Nephron progenitor cell (in vitro differentiated cells): ENCODE data around the gene SEC61A1.

Source experiments
- DNase-seq: peaks from one replicate; pipeline ENCODE4 v3.0.0; 2021
- H3K27ac Mint-ChIP-seq: 2 replicates; pipeline ENCODE4 v1.8.0; 2021; ENCODE audit warnings: mild to moderate bottlenecking, moderate library complexity, mixed read lengths
- H3K27me3 Mint-ChIP-seq: 2 replicates; pipeline ENCODE4 v1.8.0; 2021; ENCODE audit warnings: mild to moderate bottlenecking, low read depth, mixed read lengths; ENCODE audit not compliant: poor library complexity
- H3K36me3 Mint-ChIP-seq: 2 replicates; pipeline ENCODE4 v1.8.0; 2021; ENCODE audit warnings: low read depth, mixed read lengths
- H3K4me1 Mint-ChIP-seq: 2 replicates; pipeline ENCODE4 v1.8.0; 2021; ENCODE audit warnings: mixed read lengths
- H3K4me3 Mint-ChIP-seq: 2 replicates; pipeline ENCODE4 v1.8.0; 2021; ENCODE audit warnings: mild to moderate bottlenecking, moderate library complexity, mixed read lengths
- H3K9me3 Mint-ChIP-seq: 2 replicates; pipeline ENCODE4 v1.8.0; 2021; ENCODE audit warnings: mild to moderate bottlenecking, moderate library complexity, mixed read lengths
- TF ChIP-seq, protein P1 (sequence below): fragments of 200-600 bp; sonication (generic); IDR thresholded peaks from 2 replicates; pipeline ENCODE4 v1.5.0; 2021; ENCODE audit warnings: antibody characterized with exemption

Gene SEC61A1

DNA sequence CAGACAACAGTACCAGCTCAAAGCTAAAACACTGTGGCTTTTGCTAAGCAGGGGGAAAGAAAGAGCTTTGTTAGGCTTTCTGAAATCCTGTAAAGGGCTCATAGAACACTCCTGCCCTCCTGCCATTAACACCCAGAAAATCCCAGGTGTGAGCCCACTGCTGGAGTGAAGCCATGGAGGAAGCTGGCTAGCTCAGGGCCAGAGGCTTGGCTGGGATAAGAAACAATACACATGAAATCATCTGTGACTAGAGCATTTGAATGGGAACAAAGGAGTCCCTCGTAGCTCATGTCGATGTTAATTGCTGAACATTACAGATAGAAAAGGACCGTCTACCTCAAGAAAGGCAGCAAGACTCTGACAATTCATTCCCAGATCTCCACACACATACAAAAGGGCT lies 47.9 kb downstream of the SEC61A1 start:
- Mint-ChIP-seq H3K27ac (no peak overlapping the region), H3K36me3 (peaks cover 77% of the 10 kb centered on the region), H3K4me1 (peaks cover 6% of the 10 kb centered on the region), H3K27me3 (no peaks in the 10 kb centered on the region), H3K4me3 (no peak overlapping the region), H3K9me3 (no peaks in the 10 kb centered on the region)
- TF ChIP-seq, protein P1, sequence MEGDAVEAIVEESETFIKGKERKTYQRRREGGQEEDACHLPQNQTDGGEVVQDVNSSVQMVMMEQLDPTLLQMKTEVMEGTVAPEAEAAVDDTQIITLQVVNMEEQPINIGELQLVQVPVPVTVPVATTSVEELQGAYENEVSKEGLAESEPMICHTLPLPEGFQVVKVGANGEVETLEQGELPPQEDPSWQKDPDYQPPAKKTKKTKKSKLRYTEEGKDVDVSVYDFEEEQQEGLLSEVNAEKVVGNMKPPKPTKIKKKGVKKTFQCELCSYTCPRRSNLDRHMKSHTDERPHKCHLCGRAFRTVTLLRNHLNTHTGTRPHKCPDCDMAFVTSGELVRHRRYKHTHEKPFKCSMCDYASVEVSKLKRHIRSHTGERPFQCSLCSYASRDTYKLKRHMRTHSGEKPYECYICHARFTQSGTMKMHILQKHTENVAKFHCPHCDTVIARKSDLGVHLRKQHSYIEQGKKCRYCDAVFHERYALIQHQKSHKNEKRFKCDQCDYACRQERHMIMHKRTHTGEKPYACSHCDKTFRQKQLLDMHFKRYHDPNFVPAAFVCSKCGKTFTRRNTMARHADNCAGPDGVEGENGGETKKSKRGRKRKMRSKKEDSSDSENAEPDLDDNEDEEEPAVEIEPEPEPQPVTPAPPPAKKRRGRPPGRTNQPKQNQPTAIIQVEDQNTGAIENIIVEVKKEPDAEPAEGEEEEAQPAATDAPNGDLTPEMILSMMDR: no peak
- DNase-seq: no peak

DNA sequence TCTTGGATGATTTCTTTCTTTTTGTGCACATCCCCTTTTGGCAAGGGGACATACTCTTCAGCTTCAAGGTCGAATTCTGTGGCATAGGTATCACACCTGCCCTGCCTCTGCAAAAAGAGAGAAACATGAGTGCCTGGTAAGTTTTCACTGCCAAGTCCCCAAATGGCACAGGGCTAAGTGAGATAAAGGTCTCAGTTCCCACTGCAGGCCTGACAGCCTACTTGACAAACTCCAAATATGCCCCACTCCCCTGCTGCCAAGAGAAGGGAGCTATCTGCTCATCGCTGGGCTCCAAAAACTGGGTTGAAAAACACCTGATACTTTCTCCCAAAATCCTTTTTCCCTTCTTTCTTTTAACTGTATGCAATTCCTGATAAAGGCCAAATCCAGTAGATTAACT lies 48.4 kb downstream of the SEC61A1 start:
- Mint-ChIP-seq H3K4me3 (no peak overlapping the region), H3K4me1 (peaks cover 6% of the 10 kb centered on the region), H3K36me3 (peaks cover 72% of the 10 kb centered on the region), H3K27ac (no peak overlapping the region), H3K9me3 (no peaks in the 10 kb centered on the region), H3K27me3 (no peaks in the 10 kb centered on the region)
- TF ChIP-seq, protein P1: no peak
- no peak for DNase-seq

DNA sequence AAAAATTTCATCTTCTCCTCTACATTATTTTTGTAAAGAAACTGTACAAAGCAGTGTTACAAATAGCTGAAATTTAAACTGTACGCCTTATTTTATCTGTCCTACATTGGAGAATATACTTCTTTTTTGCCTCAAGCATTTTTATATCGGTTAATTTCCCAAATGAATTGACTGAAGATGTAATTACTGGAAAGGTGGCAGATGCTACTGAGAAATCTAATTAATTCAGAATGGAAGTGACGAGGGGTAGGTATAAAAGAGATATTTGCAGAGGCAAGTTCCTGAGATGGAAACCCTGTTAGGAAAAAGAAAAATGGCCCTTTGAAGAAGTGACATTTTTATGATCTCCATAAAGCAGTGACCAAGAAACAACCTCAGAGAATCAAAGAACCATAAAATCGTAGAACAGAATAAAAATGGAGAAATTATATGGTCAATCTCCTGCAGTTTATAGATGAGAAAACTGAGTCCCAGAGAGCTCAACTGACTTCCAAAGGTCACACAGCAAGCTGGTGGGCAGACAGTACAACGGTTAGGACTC lies 51.0 kb downstream of the SEC61A1 start:
- TF ChIP-seq, protein P1: no peak
- Mint-ChIP-seq H3K9me3 (no peaks in the 10 kb centered on the region), H3K27ac (no peak overlapping the region), H3K4me1 (peaks cover 18% of the 10 kb centered on the region), H3K27me3 (no peaks in the 10 kb centered on the region), H3K36me3 (peaks cover 70% of the 10 kb centered on the region), H3K4me3 (no peak overlapping the region)
- DNase-seq: no peak

DNA sequence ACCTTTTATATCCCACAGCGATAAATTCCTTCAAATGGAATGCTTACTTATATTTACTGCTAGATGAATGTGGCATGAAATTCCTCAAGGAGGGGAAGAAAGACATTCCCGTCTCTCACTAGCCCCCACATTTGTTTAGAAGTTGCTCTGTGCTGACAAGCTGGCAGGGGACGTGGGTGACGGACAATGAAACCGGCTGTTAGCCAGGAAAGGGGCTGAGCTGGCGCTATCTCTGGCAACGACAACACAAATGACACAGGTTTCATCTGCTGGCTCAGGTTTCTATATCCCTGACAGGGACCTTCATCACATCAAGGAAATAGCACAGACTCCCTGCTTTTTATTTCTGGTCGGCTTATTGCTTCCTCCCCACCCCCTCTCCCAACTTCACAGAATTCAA lies 55.6 kb downstream of the SEC61A1 start:
- no peak overlapping the region for H3K4me3 Mint-ChIP-seq
- H3K36me3 Mint-ChIP-seq: peaks cover 66% of the 10 kb centered on the region
- H3K27ac Mint-ChIP-seq: no peak overlapping the region
- no peaks in the 10 kb centered on the region for H3K27me3 Mint-ChIP-seq
- TF ChIP-seq, protein P1: no peak
- H3K4me1 Mint-ChIP-seq: peaks cover 25% of the 10 kb centered on the region
- no peaks in the 10 kb centered on the region for H3K9me3 Mint-ChIP-seq
- no peak for DNase-seq

DNA sequence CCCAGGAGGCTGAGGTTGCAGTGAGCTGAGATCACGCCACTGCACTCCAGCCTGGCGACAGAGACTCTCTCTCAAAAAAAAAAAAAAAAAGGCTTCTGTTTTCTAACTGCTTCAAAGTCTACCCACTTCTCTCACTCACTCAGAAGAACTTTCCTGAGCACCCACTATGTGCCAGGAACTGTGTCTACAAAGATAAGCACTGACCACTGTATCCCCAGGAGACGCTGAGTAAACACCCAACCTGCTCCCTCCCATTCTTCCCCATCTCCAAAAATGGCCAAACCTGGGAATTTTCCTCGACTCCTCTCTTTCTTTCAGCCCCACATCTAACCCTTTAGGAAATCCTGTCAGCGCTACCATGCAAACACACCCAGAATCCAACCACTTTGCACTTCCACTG lies 58.9 kb downstream of the SEC61A1 start:
- Mint-ChIP-seq H3K4me3 (no peak overlapping the region), H3K4me1 (peaks cover 30% of the 10 kb centered on the region), H3K9me3 (no peaks in the 10 kb centered on the region), H3K27ac (peak overlapping the region; percentile 43), H3K36me3 (peaks cover 64% of the 10 kb centered on the region), H3K27me3 (no peaks in the 10 kb centered on the region)
- no peak for DNase-seq
- TF ChIP-seq, protein P1: no peak

DNA sequence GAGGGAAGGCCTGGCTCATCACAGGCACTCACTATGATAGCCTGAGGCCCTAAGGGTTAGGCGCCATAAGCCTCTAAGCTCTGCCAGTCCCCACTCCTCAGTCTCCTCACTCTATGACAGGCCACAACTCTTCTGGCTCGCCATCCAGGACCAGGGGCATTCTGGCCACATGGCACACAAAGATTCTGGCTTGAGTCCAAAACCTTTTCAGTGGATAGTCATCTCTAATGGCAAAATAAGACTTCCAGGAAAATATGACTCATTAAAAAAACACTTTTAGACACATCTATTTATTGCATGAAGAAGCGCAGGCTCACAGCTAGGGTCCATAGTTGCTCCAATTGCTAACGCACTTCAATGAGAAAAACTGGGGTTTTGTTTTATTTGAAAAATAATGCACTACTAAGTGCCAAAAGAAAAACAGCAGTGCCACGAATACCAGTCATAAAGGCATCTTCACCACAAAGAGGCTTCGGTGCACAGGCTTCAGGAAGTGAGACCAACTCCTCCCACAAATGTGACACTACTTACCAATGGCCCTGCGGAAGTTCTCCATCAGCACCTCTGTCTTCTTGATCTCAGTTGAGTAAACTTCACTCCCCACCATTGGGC lies 60.2 kb downstream of the SEC61A1 start:
- H3K36me3 Mint-ChIP-seq: peaks cover 64% of the 10 kb centered on the region
- H3K27ac Mint-ChIP-seq: peak overlapping the region; percentile 50
- H3K4me3 Mint-ChIP-seq: no peak overlapping the region
- TF ChIP-seq, protein P1: no peak
- H3K27me3 Mint-ChIP-seq: no peaks in the 10 kb centered on the region
- no peaks in the 10 kb centered on the region for H3K9me3 Mint-ChIP-seq
- no peak for DNase-seq
- H3K4me1 Mint-ChIP-seq: peaks cover 30% of the 10 kb centered on the region
